T-helper 22 cell (primary cell): Measurements from ENCODE around the gene LYSMD1.

ENCODE experiments used
- DNase-seq: peaks from one replicate; pipeline ENCODE4 v3.0.0-alpha.2; 2020; ENCODE audit warnings: low read depth

The LYSMD1 gene

GRCh38 chr1:151135433-151136385 is 30.0 kb downstream of the LYSMD1 start:
- DNase-seq: no peak

- no peak for DNase-seq
Measured at GRCh38 chr1:151134991-151135390, 30.7 kb downstream of the LYSMD1 start.

GRCh38 chr1:151134396-151134795 is 31.3 kb downstream of the LYSMD1 start:
- no peak for DNase-seq

- DNase-seq: no peak
Measured at GRCh38 chr1:151133018-151133806, 32.5 kb downstream of the LYSMD1 start.

- DNase-seq: no peak
Measured at GRCh38 chr1:151132335-151133017, 33.2 kb downstream of the LYSMD1 start.

GRCh38 chr1:151131701-151132334 is 33.9 kb downstream of the LYSMD1 start:
- no peak for DNase-seq

GRCh38 chr1:151130987-151131586 is 34.6 kb downstream of the LYSMD1 start:
- DNase-seq: peak; percentile 36

GRCh38 chr1:151128800-151129199 is 36.9 kb downstream of the LYSMD1 start:
- no peak for DNase-seq

- DNase-seq: no peak
Measured at GRCh38 chr1:151124763-151125403, 40.8 kb downstream of the LYSMD1 start.

GRCh38 chr1:151113877-151114276 is 51.8 kb downstream of the LYSMD1 start:
- no peak for DNase-seq
